K562 (cell line): Measurements from ENCODE around the gene SMYD2. TPM values are rescaled to one million over a fixed set of nuclear protein-coding genes. Genes with fewer than 3 reads are reported as not detected.

Experiments
- ATAC-seq: fragments of 200-7000 bp; cut with Tn5 transposase; 3 replicates; pipeline ENCODE4 v1.9.1; 2020; ENCODE audit warnings: moderate library complexity
- BruUV-seq: library from RNA; stranded (reverse); fragments of 400-500 nt; replicated peaks from 2 replicates; lab custom pipeline; 2021; lab: Mats Ljungman, UMichigan
- CTCF ChIA-PET: fragments of 300-600 bp; formaldehyde crosslinking; extraction: SDS; loops from one replicate; lab custom pipeline; 2021; ENCODE audit warnings: low intra/inter-chr PET ratio; lab: Yijun Ruan, JAX
- POLR2A ChIA-PET: fragments of 300-600, 350-650 bp; sonication (Branson Sonifier 250); formaldehyde crosslinking; extraction: SDS; loops from one replicate; lab custom pipeline; 2021; ENCODE audit warnings: antibody characterized with exemption, inconsistent platforms; lab: Yijun Ruan, JAX
- DNase-seq, 4 experiments: peaks; one replicate each; pipeline versions ENCODE4 v3.0.0 to v3.0.0-alpha.2; 2011 to 2018; ENCODE audit warnings: low spot score in 3 of 4, mixed read lengths in 3 of 4; ENCODE audit errors: extremely low read depth in 1 of 4
- FAIRE-seq: peaks from 2 replicates; lab custom pipeline; 2011; peaks lifted over from hg19 to GRCh38; lab: Jason Lieb, UNC
- H2AFZ ChIP-seq: 2 replicates; pipeline ENCODE4 v1.6.0; 2011; ENCODE audit warnings: low read depth, low read length, control low read depth, inconsistent platforms
- H3K27ac ChIP-seq: fragments of 200-600 bp; 3 replicates; pipeline ENCODE4 v1.8.0; 2011; ENCODE audit warnings: low read depth, mild to moderate bottlenecking, control low read depth, inconsistent platforms, low read length, moderate library complexity, mixed read lengths; ENCODE audit errors: extremely low read depth
- H3K27me3 ChIP-seq, 2 experiments: fragments of 300-600 bp in 1 of 2; 2 replicates in 1 of 2; 3 replicates in 1 of 2; pipeline versions ENCODE4 v1.6.0 to v1.8.0; 2011; ENCODE audit warnings: inconsistent platforms in 2 of 2, low read length in 2 of 2, mild to moderate bottlenecking in 1 of 2, mixed read lengths in 1 of 2, moderate library complexity in 1 of 2; ENCODE audit not compliant: control insufficient read depth in 2 of 2, insufficient read depth in 2 of 2
- H3K36me3 ChIP-seq: fragments of 300-600 bp; 3 replicates; pipeline ENCODE4 v1.8.0; 2011; ENCODE audit warnings: mild to moderate bottlenecking, low read length, inconsistent platforms; ENCODE audit not compliant: control insufficient read depth, insufficient read depth
- H3K4me1 ChIP-seq, 2 experiments: fragments of 200-600 bp in 1 of 2; replicated peaks in 1 of 2; 2 replicates in 1 of 2; 3 replicates in 1 of 2; pipeline versions ENCODE4 v1.5.1 to v1.8.0; 2011; ENCODE audit warnings: inconsistent platforms in 2 of 2, low read length in 2 of 2, mild to moderate bottlenecking in 1 of 2, mixed read lengths in 1 of 2, moderate library complexity in 1 of 2; ENCODE audit not compliant: control insufficient read depth in 2 of 2, insufficient read depth in 2 of 2
- H3K4me2 ChIP-seq: 2 replicates; pipeline ENCODE4 v1.6.1; 2011; ENCODE audit warnings: low read length, control low read depth, inconsistent platforms, mixed read lengths; ENCODE audit not compliant: insufficient read depth
- H3K4me3 ChIP-seq: fragments of 200-600 bp; sonication (generic), shearing (Covaris generic); 2 replicates; pipeline ENCODE4 v1.5.1; 2016; ENCODE audit warnings: control low read depth, inconsistent platforms
- H3K79me2 ChIP-seq: fragments of 200-600 bp; 3 replicates; pipeline ENCODE4 v1.8.0; 2011; ENCODE audit warnings: low read length, inconsistent platforms; ENCODE audit not compliant: control insufficient read depth, insufficient read depth
- H3K9ac ChIP-seq, 2 experiments: 2 replicates each; pipeline versions ENCODE4 v1.6.0 to v1.6.1; 2011; ENCODE audit warnings: low read depth in 2 of 2, low read length in 2 of 2, control low read depth in 1 of 2, inconsistent platforms in 1 of 2, mild to moderate bottlenecking in 1 of 2, mixed read lengths in 1 of 2; ENCODE audit not compliant: insufficient read depth in 1 of 2
- H3K9me1 ChIP-seq: one replicate; pipeline ENCODE4 v1.6.0; 2011; ENCODE audit warnings: inconsistent platforms, mild to moderate bottlenecking, low read length, moderate library complexity; ENCODE audit not compliant: control insufficient read depth, insufficient read depth
- H3K9me3 ChIP-seq: replicated peaks from 2 replicates; pipeline ENCODE4 v1.5.1; 2011; ENCODE audit warnings: low read depth, low read length, inconsistent platforms; ENCODE audit not compliant: control insufficient read depth, insufficient read depth
- H4K20me1 ChIP-seq: replicated peaks from 2 replicates; pipeline ENCODE4 v1.6.1; 2011; ENCODE audit warnings: low read length, inconsistent platforms, mixed read lengths; ENCODE audit not compliant: control insufficient read depth, insufficient read depth
- ATF7 ChIP-seq: fragments of 450-650 bp; IDR thresholded peaks from 2 replicates; pipeline ENCODE4 v1.7.1; 2014; ENCODE audit warnings: mild to moderate bottlenecking, moderate library complexity
- C11orf30 ChIP-seq: fragments of 450-650 bp; IDR thresholded peaks from 2 replicates; pipeline ENCODE4 v1.6.1; 2016; ENCODE audit warnings: low read depth, mild to moderate bottlenecking
- MAFF ChIP-seq: IDR thresholded peaks from 2 replicates; pipeline ENCODE4 v1.6.1; 2012; ENCODE audit warnings: low read length, improper control_type of control experiment
- PCBP1 ChIP-seq: fragments of 200-400 bp; formaldehyde crosslinking; IDR thresholded peaks from 2 replicates; pipeline ENCODE4 v1.6.1; 2018; ENCODE audit warnings: mild to moderate bottlenecking, low read depth, low read length; ENCODE audit not compliant: poor library complexity, severe bottlenecking
- ZNF316 ChIP-seq: fragments of 450-650 bp; IDR thresholded peaks from 2 replicates; pipeline ENCODE4 v1.6.1; 2016
- WGBS: fragments of 100-300 bp; shearing (Covaris generic); methylation state at CpG from one replicate; pipeline ENCODE4 v1.1.6; 2016; ENCODE audit warnings: low coverage, mixed read lengths; ENCODE audit not compliant: insufficient coverage; ENCODE audit errors: missing lambda C conversion rate; 5-methylcytosine and 5-hydroxymethylcytosine counted together
- in situ Hi-C: fragments of 300-500 bp; cut with MboI; formaldehyde crosslinking; loops from 4 replicates; pipeline ENCODE4 v1.15.0; 2018; ENCODE audit warnings: inconsistent platforms, mixed read lengths
- intact Hi-C: fragments of 100-400 bp; cut with micrococcal nuclease; formaldehyde crosslinking; loops from 2 replicates; pipeline ENCODE4 v1.14.2; 2022
- polyA plus RNA-seq, 8 experiments: library from polyadenylated mRNA; depleted of rRNA in 4 of 8; stranded (reverse) in 5 of 8; unstranded in 3 of 8; fragments of >200 nt; fragmentation: Nextera tagmentation in 2 of 8; fragmentation: Illumina TruSeq in 1 of 8; extraction: Ambion mirVana in 2 of 8; extraction: Trizol in 1 of 8; gene quantifications; 2 replicates each; pipeline versions ENCODE4 v1.2.1 to v1.2.3, GENCODE V29; 2011 to 2014; ENCODE audit warnings: inconsistent platforms in 1 of 8, missing spikeins in 1 of 8
- total RNA-seq, 7 experiments: library from RNA; depleted of rRNA in 6 of 7; stranded (reverse); fragments of >200 nt in 6 of 7; fragmentation: Illumina TruSeq in 2 of 7; extraction: Trizol in 2 of 7; gene quantifications; 2 replicates each; pipeline versions ENCODE4 v1.2.1 to v1.2.3, GENCODE V29; 2011 to 2021; ENCODE audit warnings: low replicate concordance in 1 of 7
- TF ChIP-seq, protein P1 (sequence below): fragments of 450-650 bp; IDR thresholded peaks from 2 replicates; pipeline ENCODE4 v1.7.1; 2018; ENCODE audit warnings: mild to moderate bottlenecking, low read depth; ENCODE audit not compliant: partially characterized antibody

The SMYD2 gene
- total and polyA plus RNA-seq, 9 of the 15 experiments (the other 6 are each of a cell fraction or from before 2014, with no cell fraction given), result 13.8 to 81.3 (median 39.9) TPM

DNA sequence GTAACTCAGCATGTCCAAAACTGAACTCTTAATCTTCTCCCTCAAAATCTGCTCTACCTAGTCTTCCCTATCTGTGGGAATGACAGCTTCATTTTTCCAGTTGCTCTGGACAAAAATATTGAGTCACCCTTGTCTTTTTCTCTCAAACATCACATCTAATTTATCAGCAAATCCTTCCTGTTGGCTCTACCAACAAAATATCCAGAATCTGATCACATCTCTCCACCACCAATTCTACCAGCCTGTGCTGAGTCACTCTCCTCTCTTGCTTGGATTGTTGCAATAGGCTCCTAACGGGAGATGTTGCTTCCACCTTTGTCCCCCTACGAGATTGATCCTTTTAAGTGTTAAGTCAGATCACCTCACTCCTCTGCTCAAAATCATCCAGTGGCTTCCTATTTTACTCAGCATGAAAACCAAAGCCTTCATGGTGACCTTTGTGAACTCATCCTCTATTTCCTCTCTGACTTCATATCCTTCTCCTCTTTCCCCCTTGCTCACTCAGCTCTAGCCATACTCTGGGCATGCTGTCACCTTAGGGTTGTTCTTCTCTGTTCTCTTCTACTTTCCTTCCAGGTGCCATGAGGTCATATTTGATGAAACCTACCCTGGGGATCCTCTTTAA is 21.5 kb upstream of the SMYD2 start (continued):
- TF ChIP-seq, protein P1, sequence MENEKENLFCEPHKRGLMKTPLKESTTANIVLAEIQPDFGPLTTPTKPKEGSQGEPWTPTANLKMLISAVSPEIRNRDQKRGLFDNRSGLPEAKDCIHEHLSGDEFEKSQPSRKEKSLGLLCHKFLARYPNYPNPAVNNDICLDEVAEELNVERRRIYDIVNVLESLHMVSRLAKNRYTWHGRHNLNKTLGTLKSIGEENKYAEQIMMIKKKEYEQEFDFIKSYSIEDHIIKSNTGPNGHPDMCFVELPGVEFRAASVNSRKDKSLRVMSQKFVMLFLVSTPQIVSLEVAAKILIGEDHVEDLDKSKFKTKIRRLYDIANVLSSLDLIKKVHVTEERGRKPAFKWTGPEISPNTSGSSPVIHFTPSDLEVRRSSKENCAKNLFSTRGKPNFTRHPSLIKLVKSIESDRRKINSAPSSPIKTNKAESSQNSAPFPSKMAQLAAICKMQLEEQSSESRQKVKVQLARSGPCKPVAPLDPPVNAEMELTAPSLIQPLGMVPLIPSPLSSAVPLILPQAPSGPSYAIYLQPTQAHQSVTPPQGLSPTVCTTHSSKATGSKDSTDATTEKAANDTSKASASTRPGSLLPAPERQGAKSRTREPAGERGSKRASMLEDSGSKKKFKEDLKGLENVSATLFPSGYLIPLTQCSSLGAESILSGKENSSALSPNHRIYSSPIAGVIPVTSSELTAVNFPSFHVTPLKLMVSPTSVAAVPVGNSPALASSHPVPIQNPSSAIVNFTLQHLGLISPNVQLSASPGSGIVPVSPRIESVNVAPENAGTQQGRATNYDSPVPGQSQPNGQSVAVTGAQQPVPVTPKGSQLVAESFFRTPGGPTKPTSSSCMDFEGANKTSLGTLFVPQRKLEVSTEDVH, result no peak
- TF ChIP-seq PCBP1, result no peak

DNA sequence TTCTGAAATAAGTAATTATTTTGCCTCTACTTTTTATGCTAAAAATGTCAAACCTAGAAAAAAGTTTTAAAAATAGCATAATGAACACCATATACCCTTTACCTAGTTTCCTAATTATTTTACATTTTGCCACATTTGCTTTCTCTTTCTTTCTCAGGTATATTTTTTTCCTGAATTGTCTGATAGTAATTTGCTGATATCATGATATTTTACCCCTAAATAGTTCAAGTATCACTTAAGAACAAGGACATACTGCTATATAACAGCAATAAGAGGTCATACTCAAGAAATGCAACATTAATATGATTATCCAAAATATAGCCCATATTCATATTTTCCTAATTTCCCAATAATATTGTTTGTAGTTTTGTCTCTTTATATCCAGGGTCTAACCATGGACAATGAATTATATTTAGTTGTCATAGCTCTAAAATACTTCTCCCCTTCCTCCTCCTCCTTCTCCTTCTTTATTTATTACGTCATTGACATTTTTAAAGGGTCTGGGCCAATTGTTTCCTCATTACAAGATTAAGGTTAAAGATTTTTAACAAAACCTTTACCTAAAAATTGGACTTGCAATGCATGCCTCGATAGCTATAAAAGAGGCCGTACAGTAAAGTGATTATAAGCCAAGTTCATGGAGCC is 20.3 kb upstream of the SMYD2 start:
- no peak for ATAC-seq
- Histone ChIP-seq H3K9me3 (no peaks in the 10 kb centered on the region), H3K4me2 (no peak overlapping the region), H3K79me2 (no peaks in the 10 kb centered on the region), H3K27me3 (peaks cover 7 to 10% of the 10 kb centered on the region in 2 experiments; a peak in 4 of 5 replicates), H4K20me1 (no peaks in the 10 kb centered on the region), H3K36me3 (no peaks in the 10 kb centered on the region), H3K27ac (no peak overlapping the region), H3K9me1 (no peaks in the 10 kb centered on the region), H3K9ac (no peak overlapping the region), H2AFZ (no peak overlapping the region), H3K4me3 (no peak overlapping the region), H3K4me1 (peaks cover 0 to 4% of the 10 kb centered on the region in 2 experiments; a peak in 1 of 5 replicates)
- BruUV-seq, result no TSS peak
- intact Hi-C loops (loop anchor here (1.0 to 10.0 kb wide), 3 partner anchors 68 to 1264 kb away; no protein-coding TSS in a partner anchor), in situ Hi-C loops (no loop called here)
- ChIA-PET CTCF (interaction anchor here (0.5 to 2.9 kb wide), 4 partner anchors 67 to 1016 kb away, joined by 4 to 29 read pairs (median 8); no protein-coding TSS in a partner anchor), POLR2A (interaction anchor here (1.4 to 1.7 kb wide), 2 partner anchors 66 to 68 kb away, joined by 4 to 5 read pairs; no protein-coding TSS in a partner anchor)
- no peak for TF ChIP-seq MAFF
- peak; percentile 72 for TF ChIP-seq ZNF316
- TF ChIP-seq ATF7, result peak; percentile 40; the same call in 1 of the 2 replicates
- TF ChIP-seq C11orf30, result peak; percentile 45; the same call in 1 of the 2 replicates
- WGBS, result 4% methylated on average over 3 of the region's 3 CpGs
- no peak for FAIRE-seq
- DNase-seq, result no peak
